Activated CD4-positive, alpha-beta memory T cell treated with anti-CD3 and anti-CD28 coated beads for 36 hours (primary cell): Measurements from ENCODE around the gene F3. TPM values are rescaled to one million over a fixed set of nuclear protein-coding genes. Genes with fewer than 3 reads are reported as not detected.

Experiments used
- CTCF ChIA-PET: fragments of 350-600 bp; sonication (Branson Sonifier 250); formaldehyde crosslinking; loops from one replicate; lab custom pipeline; 2021; ENCODE audit warnings: antibody characterized with exemption, inconsistent platforms; lab: Charles Lee
- POLR2A ChIA-PET: fragments of 350-600 bp; sonication (Branson Sonifier 250); formaldehyde crosslinking; loops from one replicate; lab custom pipeline; 2021; ENCODE audit warnings: antibody characterized with exemption; lab: Charles Lee
- DNase-seq: peaks from one replicate; pipeline ENCODE4 v3.0.0-alpha.2; 2020
- H3K27ac Mint-ChIP-seq: one replicate; pipeline ENCODE4 v1.8.0; 2021; ENCODE audit warnings: mixed read lengths
- H3K27me3 Mint-ChIP-seq: one replicate; pipeline ENCODE4 v1.8.0; 2021; ENCODE audit warnings: mixed read lengths
- H3K36me3 Mint-ChIP-seq: one replicate; pipeline ENCODE4 v1.8.0; 2021; ENCODE audit warnings: mixed read lengths
- H3K4me1 Mint-ChIP-seq: one replicate; pipeline ENCODE4 v1.8.0; 2021; ENCODE audit warnings: low read depth, mixed read lengths
- H3K4me3 Mint-ChIP-seq: one replicate; pipeline ENCODE4 v1.8.0; 2021; ENCODE audit warnings: mild to moderate bottlenecking, mixed read lengths
- H3K9me3 Mint-ChIP-seq: one replicate; pipeline ENCODE4 v1.8.0; 2021; ENCODE audit warnings: mixed read lengths
- intact Hi-C: fragments of 100-400 bp; cut with micrococcal nuclease; formaldehyde crosslinking; loops from one replicate; pipeline ENCODE4 v1.15.1; 2023
- total RNA-seq, 2 experiments: library from RNA; stranded (reverse); gene quantifications; one replicate each; pipeline ENCODE4 v1.2.3, GENCODE V29; 2021

Gene F3
- total RNA-seq, 2 experiments from 2014 or later = 0.15 to 0.33 TPM

DNA sequence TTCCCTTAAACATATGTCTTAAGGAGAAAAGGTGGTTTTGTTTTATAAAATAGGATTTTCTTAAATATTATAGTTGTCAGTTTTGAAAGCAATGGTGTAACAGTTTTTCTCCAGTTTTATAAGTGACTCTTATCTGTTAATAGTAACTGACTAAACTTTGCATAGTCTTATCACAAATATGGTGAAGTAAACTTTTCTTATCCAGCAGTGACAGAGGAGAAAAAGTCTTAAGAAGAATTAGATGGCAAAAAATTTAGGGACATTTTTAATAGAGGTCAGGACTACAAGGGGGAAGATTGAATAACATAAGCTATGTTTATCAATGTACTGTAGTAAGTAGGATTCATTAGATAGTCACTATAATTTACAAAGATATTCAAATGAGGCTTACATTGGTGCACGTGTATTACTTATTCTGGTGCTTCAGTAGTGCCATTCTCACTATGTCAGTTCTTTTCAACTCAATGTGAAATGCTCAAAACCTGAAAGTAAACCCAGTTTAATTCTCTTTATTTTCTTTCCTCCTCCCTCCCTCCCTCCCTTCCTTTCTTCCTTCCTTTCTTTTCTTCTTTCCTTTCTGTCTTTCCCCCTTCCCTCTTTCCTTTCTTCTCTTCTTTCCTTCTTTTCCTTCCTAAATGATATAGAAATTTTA is 26.1 kb downstream of the F3 start:
- Mint-ChIP-seq H3K4me1 (no peaks in the 10 kb centered on the region), H3K27ac (no peak overlapping the region), H3K36me3 (peaks cover 12% of the 10 kb centered on the region), H3K27me3 (no peaks in the 10 kb centered on the region), H3K9me3 (no peaks in the 10 kb centered on the region), H3K4me3 (no peak overlapping the region)
- intact Hi-C loops = loop anchor here (2.0 kb wide), 1 partner anchor 291 kb away; no protein-coding TSS in a partner anchor
- ChIA-PET CTCF (interaction anchor here (1.2 to 3.4 kb wide), 3 partner anchors 11 to 290 kb away, joined by 4 to 28 read pairs (median 5); no protein-coding TSS in a partner anchor), POLR2A (no interaction called here)
- no peak for DNase-seq

DNA sequence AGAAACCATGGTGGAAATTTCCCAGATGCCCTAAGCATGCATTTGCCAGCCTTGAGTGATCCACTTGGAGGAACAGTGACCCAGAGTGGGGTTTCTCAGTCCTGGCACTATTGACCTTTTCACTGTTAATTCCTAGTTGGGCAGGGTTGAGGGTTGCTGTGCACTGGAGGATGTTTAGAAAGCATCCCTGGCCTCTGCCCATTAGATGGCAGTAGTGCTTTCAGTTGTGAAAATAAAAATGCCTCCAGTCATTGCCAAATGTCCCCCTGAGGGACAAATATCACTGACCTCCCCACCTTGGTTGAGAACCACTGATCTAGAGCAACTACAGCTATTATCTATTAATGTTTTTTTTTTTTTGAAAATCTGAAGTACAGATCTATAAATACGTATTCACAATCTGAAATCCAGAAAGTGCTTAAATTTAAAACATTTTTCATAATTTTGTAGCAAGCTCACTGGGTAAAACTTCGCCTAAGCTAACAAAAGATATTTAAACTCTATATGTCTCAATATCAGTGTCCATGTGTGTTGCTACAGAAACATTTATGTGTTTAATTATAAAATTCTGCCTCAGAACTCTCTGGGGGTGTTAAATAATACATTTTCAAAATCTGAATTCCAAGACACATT is 27.3 kb downstream of the F3 start:
- Mint-ChIP-seq H3K27me3 (no peaks in the 10 kb centered on the region), H3K27ac (no peak overlapping the region), H3K9me3 (no peaks in the 10 kb centered on the region), H3K4me3 (no peak overlapping the region), H3K4me1 (no peaks in the 10 kb centered on the region), H3K36me3 (peaks cover 16% of the 10 kb centered on the region)
- DNase-seq = peak; percentile 11
- ChIA-PET POLR2A (no interaction called here), CTCF (interaction anchor here (0.6 to 3.4 kb wide), 5 partner anchors 9 to 291 kb away, joined by 3 to 28 read pairs (median 4); no protein-coding TSS in a partner anchor)
- intact Hi-C loops = loop anchor here (2.0 kb wide), 1 partner anchor 293 kb away; no protein-coding TSS in a partner anchor

DNA sequence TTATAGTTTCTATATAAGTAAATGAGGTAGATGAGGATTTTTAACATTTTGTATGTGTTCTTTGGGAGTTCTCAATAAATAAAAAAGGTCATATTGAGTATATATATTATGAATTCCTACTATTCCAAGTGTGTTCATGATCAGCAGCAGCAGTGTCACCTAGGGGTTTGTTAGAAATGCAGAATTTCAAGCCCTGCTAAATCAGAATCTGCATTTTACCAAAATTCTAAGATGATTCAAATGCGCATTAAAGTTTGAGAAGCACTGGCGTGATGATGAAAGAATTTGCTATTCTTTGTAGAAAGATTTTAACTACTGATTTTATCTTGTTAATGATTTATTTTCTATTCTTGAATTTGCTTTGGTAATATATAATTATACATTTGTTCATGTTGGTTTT is 28.7 kb downstream of the F3 start:
- H3K9me3 Mint-ChIP-seq = no peaks in the 10 kb centered on the region
- ChIA-PET CTCF (interaction anchor here (3.4 kb wide), 1 partner anchor 292 kb away, joined by 28 read pairs; no protein-coding TSS in a partner anchor), POLR2A (no interaction called here)
- H3K27ac Mint-ChIP-seq = no peak overlapping the region
- no peak for DNase-seq
- intact Hi-C loops = no loop called here
- no peaks in the 10 kb centered on the region for H3K27me3 Mint-ChIP-seq
- peaks cover 16% of the 10 kb centered on the region for H3K36me3 Mint-ChIP-seq
- no peak overlapping the region for H3K4me3 Mint-ChIP-seq
- no peaks in the 10 kb centered on the region for H3K4me1 Mint-ChIP-seq

DNA sequence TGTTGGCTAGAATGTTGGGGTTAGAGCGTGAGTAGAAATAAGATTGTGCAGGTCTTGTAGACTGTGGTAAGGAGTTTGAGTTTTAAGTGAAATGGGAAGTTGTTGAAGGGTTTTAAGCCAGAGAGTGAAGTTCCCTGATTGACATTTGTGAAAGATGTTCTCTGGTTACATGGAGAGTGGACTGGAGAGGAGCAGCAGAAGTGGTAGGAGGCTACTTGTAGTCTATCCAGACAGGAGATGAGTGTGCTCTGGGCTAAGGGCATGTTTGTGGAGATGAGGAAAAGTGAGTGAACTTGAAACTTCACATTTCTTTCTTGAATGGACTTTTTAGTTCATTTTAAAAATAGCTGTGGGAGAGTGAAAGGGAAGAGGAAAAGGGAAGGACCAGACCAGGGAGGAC is 37.0 kb downstream of the F3 start:
- Mint-ChIP-seq H3K27me3 (no peaks in the 10 kb centered on the region), H3K4me3 (no peak overlapping the region), H3K27ac (no peak overlapping the region), H3K4me1 (no peaks in the 10 kb centered on the region), H3K36me3 (peaks cover 44% of the 10 kb centered on the region), H3K9me3 (no peaks in the 10 kb centered on the region)
- no peak for DNase-seq
- CTCF ChIA-PET = no interaction called here
- intact Hi-C loops = no loop called here
- POLR2A ChIA-PET = no interaction called here

DNA sequence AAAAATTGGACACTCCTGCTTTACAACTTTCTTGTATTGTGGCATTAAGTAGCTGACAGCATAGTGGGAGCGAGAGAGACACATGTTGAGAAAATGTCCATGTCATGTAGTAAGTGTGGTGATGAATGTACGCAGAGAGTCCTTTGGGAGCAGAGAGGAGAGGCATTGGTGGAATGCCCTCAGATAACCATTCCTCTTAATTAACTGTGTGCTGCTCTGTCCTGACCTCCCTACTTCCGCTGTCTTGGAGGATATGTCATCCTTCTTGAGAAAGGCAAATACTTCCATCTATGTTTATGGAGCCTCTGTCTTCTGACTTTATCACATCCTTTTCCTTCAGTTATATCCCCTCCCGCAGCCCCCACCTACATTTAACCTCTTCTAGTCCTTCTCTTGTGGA is 38.4 kb downstream of the F3 start:
- DNase-seq = no peak
- H3K36me3 Mint-ChIP-seq = peaks cover 45% of the 10 kb centered on the region
- H3K4me1 Mint-ChIP-seq = no peaks in the 10 kb centered on the region
- no peaks in the 10 kb centered on the region for H3K9me3 Mint-ChIP-seq
- intact Hi-C loops = no loop called here
- POLR2A ChIA-PET = no interaction called here
- no peaks in the 10 kb centered on the region for H3K27me3 Mint-ChIP-seq
- H3K27ac Mint-ChIP-seq = no peak overlapping the region
- CTCF ChIA-PET = no interaction called here
- H3K4me3 Mint-ChIP-seq = no peak overlapping the region

DNA sequence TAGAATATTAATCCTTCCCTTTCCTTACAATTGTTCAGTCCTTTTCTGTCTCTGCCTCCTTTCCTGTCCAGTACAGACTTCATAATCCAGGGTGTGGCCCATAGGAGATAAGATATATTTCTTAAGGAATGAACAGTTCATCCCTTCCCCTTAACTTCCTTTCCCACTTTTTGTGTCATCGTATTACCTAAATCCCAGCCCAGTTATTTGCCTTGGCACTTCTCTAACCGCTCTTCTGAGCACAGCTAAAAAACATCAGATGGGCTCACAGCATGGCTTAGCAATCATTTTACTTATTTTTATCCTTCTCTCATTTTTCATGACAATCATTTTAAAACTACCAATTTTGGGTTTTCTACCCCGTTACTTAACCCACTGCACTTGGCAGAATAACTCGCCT is 39.6 kb downstream of the F3 start:
- ChIA-PET CTCF (interaction anchor here (0.6 kb wide), 1 partner anchor 78 kb away, joined by 4 read pairs; no protein-coding TSS in a partner anchor), POLR2A (no interaction called here)
- no peak for DNase-seq
- peaks cover 44% of the 10 kb centered on the region for H3K36me3 Mint-ChIP-seq
- H3K4me3 Mint-ChIP-seq = no peak overlapping the region
- intact Hi-C loops = no loop called here
- no peaks in the 10 kb centered on the region for H3K27me3 Mint-ChIP-seq
- H3K4me1 Mint-ChIP-seq = no peaks in the 10 kb centered on the region
- H3K9me3 Mint-ChIP-seq = no peaks in the 10 kb centered on the region
- no peak overlapping the region for H3K27ac Mint-ChIP-seq

DNA sequence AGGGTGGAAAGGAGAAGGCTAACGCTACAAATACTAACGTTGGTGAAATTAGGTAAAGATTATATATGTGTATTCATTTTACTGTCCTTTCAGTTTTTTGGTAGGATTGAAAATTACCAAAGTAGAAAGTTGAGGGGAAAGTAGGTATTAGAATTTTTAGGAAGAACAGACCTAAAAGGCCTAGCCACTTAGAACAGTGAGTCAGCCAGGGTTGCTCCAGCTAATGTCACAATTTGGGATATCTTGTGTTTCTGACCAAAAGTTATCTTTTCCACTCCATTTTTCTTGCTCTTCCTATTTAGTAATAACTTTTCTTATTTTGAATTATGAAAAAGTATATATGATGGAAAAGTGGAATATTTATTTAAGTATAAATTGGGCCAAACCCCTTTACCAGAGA is 40.1 kb downstream of the F3 start:
- CTCF ChIA-PET = no interaction called here
- no peaks in the 10 kb centered on the region for H3K4me1 Mint-ChIP-seq
- no peaks in the 10 kb centered on the region for H3K9me3 Mint-ChIP-seq
- peaks cover 42% of the 10 kb centered on the region for H3K36me3 Mint-ChIP-seq
- intact Hi-C loops = no loop called here
- DNase-seq = no peak
- no peak overlapping the region for H3K4me3 Mint-ChIP-seq
- POLR2A ChIA-PET = no interaction called here
- no peaks in the 10 kb centered on the region for H3K27me3 Mint-ChIP-seq
- H3K27ac Mint-ChIP-seq = no peak overlapping the region

DNA sequence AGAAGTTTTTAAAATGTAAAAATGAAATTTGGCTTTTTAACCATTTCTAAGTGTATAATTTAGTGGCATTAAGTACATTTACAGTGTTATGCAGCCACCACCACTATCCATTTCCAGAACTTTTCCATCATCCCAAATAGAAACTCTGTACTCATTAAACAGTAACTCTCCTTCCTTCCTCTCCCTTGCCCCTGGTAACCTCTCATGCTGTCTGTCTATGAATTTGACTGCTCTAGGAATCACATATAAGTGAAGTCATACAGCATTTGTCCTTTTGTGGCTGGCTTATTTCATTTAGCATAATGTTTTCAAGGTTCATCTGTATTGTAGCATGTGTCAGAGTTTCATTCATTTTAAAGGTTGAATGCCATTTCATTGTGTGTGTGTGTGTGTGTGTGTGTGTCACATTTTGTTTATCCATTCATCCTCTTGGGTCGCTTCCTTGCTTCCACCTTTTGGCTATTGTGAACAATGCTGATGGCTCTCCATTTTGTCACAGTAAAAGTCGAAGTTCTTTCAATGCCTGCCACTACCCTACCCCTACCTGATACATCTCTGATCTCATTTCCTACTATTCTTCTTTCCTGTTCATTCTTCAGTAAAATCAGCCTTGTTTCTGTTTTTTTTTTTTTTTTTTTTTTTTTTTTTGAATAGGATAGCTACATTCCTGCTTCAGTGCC is 45.3 kb downstream of the F3 start:
- ChIA-PET POLR2A (no interaction called here), CTCF (no interaction called here)
- Mint-ChIP-seq H3K36me3 (peaks cover 28% of the 10 kb centered on the region), H3K27ac (no peak overlapping the region), H3K4me3 (no peak overlapping the region), H3K27me3 (no peaks in the 10 kb centered on the region), H3K4me1 (no peaks in the 10 kb centered on the region), H3K9me3 (no peaks in the 10 kb centered on the region)
- no peak for DNase-seq
- intact Hi-C loops = no loop called here

DNA sequence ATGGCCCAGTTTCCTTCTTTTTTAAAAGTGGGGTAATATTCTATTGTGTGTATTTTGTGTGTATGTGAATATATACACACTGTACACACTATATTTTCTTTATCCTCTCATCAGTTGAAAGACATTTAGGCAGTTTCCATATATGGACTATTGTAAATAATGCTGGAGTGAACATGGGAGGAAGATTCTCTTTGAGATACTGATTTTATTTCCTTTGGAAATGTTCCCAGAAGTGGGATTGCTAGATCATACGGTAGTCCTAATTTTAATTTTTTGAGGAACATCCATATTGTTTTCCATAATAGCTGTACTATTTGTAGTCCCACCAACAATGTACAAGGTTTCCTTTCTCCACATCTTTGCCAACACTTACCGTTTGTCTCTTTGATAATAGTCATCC is 51.0 kb downstream of the F3 start:
- intact Hi-C loops = no loop called here
- peaks cover 4% of the 10 kb centered on the region for H3K4me1 Mint-ChIP-seq
- no peak overlapping the region for H3K27ac Mint-ChIP-seq
- DNase-seq = no peak
- ChIA-PET CTCF (no interaction called here), POLR2A (no interaction called here)
- H3K27me3 Mint-ChIP-seq = no peaks in the 10 kb centered on the region
- no peak overlapping the region for H3K4me3 Mint-ChIP-seq
- no peaks in the 10 kb centered on the region for H3K9me3 Mint-ChIP-seq
- H3K36me3 Mint-ChIP-seq = peaks cover 44% of the 10 kb centered on the region

DNA sequence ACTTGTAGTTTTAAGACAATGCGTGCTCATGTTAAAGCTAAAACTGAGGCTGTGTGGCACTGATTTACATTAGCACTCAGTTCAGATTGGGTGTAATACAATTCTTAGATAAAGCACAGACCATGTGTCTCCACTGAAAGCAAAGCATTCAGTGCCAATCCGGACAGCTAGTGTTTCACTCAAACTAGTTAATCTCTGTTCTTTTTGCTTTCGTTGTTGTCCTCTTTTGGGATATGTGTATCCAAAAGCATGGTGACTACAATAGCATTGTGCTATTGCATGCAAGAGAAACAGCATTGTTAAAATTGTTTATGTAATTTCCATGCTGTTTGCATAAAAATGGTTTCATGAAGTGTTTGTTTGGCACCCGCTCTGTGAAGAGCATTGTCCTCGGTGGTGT is 54.6 kb downstream of the F3 start:
- Mint-ChIP-seq H3K4me3 (no peak overlapping the region), H3K36me3 (peaks cover 42% of the 10 kb centered on the region), H3K27ac (no peak overlapping the region), H3K4me1 (peaks cover 4% of the 10 kb centered on the region), H3K27me3 (no peaks in the 10 kb centered on the region), H3K9me3 (no peaks in the 10 kb centered on the region)
- ChIA-PET CTCF (interaction anchor here (1.2 kb wide), 1 partner anchor 28 kb away, joined by 3 read pairs; no protein-coding TSS in a partner anchor), POLR2A (no interaction called here)
- no peak for DNase-seq
- intact Hi-C loops = no loop called here

DNA sequence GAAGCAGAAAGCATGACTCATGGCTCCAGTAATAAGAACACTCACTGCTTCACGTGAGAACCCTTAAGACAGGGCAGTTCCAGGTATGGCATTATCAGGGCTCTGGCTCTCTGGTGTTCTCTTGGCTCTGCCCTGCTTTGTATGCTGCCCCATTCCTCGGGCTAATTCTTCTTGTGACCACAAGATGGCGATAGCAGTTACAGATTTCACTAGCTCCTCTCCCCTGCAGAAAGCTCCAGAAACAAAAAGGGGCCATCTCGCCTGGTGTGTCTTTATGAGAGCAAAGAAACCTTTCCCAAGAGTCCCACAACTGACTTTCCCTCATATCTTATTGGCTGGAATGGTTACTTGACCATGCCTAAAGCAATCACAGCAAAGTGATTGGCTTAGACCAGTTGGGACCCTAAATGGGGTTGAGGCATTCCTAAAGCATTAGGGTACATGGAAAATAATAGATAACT is 60.1 kb downstream of the F3 start:
- peak; percentile 37 for DNase-seq
- H3K27me3 Mint-ChIP-seq = no peaks in the 10 kb centered on the region
- H3K4me3 Mint-ChIP-seq = no peak overlapping the region
- CTCF ChIA-PET = interaction anchor here (0.6 to 3.6 kb wide), 22 partner anchors 8 to 455 kb away, joined by 3 to 94 read pairs (median 4); no protein-coding TSS in a partner anchor
- no peaks in the 10 kb centered on the region for H3K4me1 Mint-ChIP-seq
- POLR2A ChIA-PET = no interaction called here
- peaks cover 18% of the 10 kb centered on the region for H3K36me3 Mint-ChIP-seq
- intact Hi-C loops = loop anchor here (1.0 kb wide), 1 partner anchor 325 kb away; no protein-coding TSS in a partner anchor
- H3K27ac Mint-ChIP-seq = no peak overlapping the region
- H3K9me3 Mint-ChIP-seq = no peaks in the 10 kb centered on the region

DNA sequence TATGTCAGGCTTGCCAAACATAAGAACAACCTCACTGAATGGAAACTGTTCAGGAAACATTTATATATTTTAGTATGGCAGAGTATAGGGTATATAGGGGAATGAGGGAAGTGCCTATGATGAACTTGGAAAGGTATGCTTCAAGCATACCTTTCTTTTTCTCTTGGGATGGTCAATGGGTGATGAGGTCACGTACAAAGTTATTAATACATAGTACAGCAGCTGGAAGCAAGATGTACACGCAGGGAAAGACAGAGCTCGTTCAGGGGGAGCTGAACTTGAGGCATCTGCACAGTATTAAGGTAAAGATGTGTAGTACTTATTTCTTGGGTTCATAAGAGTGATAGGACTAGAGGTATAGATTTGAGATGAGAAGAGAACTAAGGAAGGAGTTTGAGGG is 61.9 kb downstream of the F3 start:
- Mint-ChIP-seq H3K36me3 (peaks cover 20% of the 10 kb centered on the region), H3K27ac (no peak overlapping the region), H3K4me3 (no peak overlapping the region), H3K27me3 (no peaks in the 10 kb centered on the region), H3K9me3 (no peaks in the 10 kb centered on the region), H3K4me1 (no peaks in the 10 kb centered on the region)
- intact Hi-C loops = no loop called here
- POLR2A ChIA-PET = no interaction called here
- CTCF ChIA-PET = interaction anchor here (0.6 to 3.6 kb wide), 5 partner anchors 10 to 326 kb away, joined by 4 to 22 read pairs (median 5); no protein-coding TSS in a partner anchor
- no peak for DNase-seq
